Measurements from ENCODE around the gene TRABD2A. TPM values are rescaled to one million over a fixed set of nuclear protein-coding genes. Genes with fewer than 3 reads are reported as not detected.

The TRABD2A gene
- total and polyA plus RNA-seq, 9 of the 15 experiments (the other 6 are each of a cell fraction or from before 2014, with no cell fraction given) = 0.07 to 0.45 (median 0.25) TPM

DNA sequence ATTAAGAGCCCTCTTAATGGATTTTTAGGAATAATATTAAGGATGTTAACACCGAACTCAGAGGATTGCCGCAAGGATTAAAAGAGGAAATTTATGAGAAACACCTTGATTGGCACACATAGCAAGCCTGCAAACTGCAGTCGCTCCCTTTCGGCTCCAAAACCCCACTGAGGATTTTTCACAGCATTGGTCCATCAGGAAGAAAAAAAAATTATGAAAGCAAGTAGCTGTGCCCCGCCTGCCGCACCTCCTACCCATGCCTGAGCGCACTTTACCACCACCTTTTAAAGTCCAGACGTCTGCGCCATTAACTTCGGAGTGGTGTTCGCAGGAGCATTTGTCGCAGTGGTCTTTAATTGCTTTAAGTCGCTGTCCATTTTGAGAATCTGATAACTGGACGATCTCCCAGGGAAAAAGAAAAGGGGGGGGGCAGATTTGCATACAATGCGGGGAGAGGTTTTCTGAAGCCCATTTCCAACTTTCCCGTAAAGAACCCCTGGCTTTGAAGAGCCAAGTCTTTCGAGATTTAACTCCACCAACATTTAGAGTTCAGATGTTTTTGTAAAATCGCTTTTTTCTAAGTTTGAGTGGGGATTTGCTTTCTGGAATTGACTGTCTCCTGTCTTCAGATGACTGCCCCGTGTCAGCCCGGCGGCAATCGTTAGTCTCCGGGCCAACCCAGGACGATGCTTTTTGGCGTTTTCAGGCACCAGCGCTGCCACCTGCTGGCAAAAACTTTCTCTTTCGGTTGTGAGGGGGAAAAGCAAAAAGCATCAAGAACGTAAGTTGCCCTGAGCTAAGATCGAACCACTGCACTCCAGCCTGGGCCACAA is 913 bp upstream of the TRABD2A start (continued):
- TF ChIP-seq MAZ (CRISPR knock-in tag; conservative IDR thresholded peaks at IDR 0.05 in 1 of 2, IDR thresholded peaks at IDR 0.05 in 1 of 2) (peak in 1 of 2 experiments; percentile 43; a peak in 1 of 4 replicates), ZKSCAN1 (IDR thresholded peaks at IDR 0.05; ENCODE audit: low read depth, low read length) (no peak), COPS2 (conservative IDR thresholded peaks at IDR 0.05) (no peak), POLR2B (IDR thresholded peaks at IDR 0.05; ENCODE audit: low read depth, partially characterized antibody) (no peak), ZNF146 (CRISPR knock-in tag; IDR thresholded peaks at IDR 0.05; ENCODE audit: unreplicated experiment) (no peak), ZNF263 (CRISPR knock-in tag; IDR thresholded peaks at IDR 0.05; ENCODE audit: borderline replicate concordance) (no peak), CTBP1 (IDR thresholded peaks at IDR 0.05; ENCODE audit: borderline replicate concordance) (peak; percentile 76; the same call in 1 of the 2 replicates), ZBED1 (IDR thresholded peaks at IDR 0.05) (no peak), SMAD2 (IDR thresholded peaks at IDR 0.05; ENCODE audit: low read depth, low read length) (no peak), ESRRB (CRISPR knock-in tag; IDR thresholded peaks at IDR 0.05; ENCODE audit: borderline replicate concordance) (no peak)
- TF ChIP-seq, protein P1, sequence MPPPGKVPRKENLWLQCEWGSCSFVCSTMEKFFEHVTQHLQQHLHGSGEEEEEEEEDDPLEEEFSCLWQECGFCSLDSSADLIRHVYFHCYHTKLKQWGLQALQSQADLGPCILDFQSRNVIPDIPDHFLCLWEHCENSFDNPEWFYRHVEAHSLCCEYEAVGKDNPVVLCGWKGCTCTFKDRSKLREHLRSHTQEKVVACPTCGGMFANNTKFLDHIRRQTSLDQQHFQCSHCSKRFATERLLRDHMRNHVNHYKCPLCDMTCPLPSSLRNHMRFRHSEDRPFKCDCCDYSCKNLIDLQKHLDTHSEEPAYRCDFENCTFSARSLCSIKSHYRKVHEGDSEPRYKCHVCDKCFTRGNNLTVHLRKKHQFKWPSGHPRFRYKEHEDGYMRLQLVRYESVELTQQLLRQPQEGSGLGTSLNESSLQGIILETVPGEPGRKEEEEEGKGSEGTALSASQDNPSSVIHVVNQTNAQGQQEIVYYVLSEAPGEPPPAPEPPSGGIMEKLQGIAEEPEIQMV (tag; conservative IDR thresholded peaks at IDR 0.05; ENCODE audit: low read depth) = no peak
- TF ChIP-seq, protein P2, sequence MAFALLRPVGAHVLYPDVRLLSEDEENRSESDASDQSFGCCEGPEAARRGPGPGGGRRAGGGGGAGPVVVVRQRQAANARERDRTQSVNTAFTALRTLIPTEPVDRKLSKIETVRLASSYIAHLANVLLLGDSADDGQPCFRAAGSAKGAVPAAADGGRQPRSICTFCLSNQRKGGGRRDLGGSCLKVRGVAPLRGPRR (CRISPR knock-in tag; IDR thresholded peaks at IDR 0.05) = no peak
- TF ChIP-seq, protein P3, sequence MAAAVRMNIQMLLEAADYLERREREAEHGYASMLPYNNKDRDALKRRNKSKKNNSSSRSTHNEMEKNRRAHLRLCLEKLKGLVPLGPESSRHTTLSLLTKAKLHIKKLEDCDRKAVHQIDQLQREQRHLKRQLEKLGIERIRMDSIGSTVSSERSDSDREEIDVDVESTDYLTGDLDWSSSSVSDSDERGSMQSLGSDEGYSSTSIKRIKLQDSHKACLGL (CRISPR knock-in tag; IDR thresholded peaks at IDR 0.05; ENCODE audit: borderline replicate concordance, poor library complexity, severe bottlenecking) = no peak
- TF ChIP-seq, protein P4, sequence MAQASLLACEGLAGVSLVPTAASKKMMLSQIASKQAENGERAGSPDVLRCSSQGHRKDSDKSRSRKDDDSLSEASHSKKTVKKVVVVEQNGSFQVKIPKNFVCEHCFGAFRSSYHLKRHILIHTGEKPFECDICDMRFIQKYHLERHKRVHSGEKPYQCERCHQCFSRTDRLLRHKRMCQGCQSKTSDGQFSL (CRISPR knock-in tag; IDR thresholded peaks at IDR 0.05) = no peak
- TF ChIP-seq, protein P4 (tag; IDR thresholded peaks at IDR 0.05) = 0 out of 4 replicates have a peak, but pooled peaks of 1 of the 2 experiments have one; percentile 68
- TF ChIP-seq, protein P5, sequence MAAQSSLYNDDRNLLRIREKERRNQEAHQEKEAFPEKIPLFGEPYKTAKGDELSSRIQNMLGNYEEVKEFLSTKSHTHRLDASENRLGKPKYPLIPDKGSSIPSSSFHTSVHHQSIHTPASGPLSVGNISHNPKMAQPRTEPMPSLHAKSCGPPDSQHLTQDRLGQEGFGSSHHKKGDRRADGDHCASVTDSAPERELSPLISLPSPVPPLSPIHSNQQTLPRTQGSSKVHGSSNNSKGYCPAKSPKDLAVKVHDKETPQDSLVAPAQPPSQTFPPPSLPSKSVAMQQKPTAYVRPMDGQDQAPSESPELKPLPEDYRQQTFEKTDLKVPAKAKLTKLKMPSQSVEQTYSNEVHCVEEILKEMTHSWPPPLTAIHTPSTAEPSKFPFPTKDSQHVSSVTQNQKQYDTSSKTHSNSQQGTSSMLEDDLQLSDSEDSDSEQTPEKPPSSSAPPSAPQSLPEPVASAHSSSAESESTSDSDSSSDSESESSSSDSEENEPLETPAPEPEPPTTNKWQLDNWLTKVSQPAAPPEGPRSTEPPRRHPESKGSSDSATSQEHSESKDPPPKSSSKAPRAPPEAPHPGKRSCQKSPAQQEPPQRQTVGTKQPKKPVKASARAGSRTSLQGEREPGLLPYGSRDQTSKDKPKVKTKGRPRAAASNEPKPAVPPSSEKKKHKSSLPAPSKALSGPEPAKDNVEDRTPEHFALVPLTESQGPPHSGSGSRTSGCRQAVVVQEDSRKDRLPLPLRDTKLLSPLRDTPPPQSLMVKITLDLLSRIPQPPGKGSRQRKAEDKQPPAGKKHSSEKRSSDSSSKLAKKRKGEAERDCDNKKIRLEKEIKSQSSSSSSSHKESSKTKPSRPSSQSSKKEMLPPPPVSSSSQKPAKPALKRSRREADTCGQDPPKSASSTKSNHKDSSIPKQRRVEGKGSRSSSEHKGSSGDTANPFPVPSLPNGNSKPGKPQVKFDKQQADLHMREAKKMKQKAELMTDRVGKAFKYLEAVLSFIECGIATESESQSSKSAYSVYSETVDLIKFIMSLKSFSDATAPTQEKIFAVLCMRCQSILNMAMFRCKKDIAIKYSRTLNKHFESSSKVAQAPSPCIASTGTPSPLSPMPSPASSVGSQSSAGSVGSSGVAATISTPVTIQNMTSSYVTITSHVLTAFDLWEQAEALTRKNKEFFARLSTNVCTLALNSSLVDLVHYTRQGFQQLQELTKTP (IDR thresholded peaks at IDR 0.05; ENCODE audit: low read depth in 1 of 2, partially characterized antibody in 2 of 2) = peak in 1 of 2 experiments; percentile 28
- TF ChIP-seq, protein P6, sequence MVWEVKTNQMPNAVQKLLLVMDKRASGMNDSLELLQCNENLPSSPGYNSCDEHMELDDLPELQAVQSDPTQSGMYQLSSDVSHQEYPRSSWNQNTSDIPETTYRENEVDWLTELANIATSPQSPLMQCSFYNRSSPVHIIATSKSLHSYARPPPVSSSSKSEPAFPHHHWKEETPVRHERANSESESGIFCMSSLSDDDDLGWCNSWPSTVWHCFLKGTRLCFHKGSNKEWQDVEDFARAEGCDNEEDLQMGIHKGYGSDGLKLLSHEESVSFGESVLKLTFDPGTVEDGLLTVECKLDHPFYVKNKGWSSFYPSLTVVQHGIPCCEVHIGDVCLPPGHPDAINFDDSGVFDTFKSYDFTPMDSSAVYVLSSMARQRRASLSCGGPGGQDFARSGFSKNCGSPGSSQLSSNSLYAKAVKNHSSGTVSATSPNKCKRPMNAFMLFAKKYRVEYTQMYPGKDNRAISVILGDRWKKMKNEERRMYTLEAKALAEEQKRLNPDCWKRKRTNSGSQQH (CRISPR knock-in tag; IDR thresholded peaks at IDR 0.05) = no peak
